ENCODE measurements around the gene TLE1.

TLE1 gene

DNA sequence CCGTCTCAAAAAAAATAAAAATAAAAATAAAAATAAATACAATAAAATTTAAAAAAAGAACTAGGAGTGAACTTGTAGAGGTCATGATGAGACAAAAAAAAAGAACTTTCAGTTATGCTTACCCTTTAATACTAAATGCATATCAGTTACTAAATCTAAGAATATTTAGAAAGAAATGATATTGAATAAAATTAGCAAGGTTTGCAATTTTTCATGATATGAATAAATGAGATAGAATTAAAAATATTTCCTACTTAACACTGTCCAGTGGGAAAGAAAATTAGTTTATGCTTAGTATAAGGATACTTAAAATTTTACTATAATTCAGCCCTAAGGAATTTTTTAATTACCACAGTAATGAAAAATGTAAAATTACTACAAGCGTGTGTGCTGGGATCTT, 132.4 kb downstream of the TLE1 start:
- no peaks in the 10 kb centered on the region for H3K9me3 ChIP-seq (ENCODE audit: severe bottlenecking)
- no peak overlapping the region for H3K4me3 ChIP-seq (ENCODE audit: low read depth, low read length)
- no peak overlapping the region for H3K27ac ChIP-seq
- TF ChIP-seq, protein P1, sequence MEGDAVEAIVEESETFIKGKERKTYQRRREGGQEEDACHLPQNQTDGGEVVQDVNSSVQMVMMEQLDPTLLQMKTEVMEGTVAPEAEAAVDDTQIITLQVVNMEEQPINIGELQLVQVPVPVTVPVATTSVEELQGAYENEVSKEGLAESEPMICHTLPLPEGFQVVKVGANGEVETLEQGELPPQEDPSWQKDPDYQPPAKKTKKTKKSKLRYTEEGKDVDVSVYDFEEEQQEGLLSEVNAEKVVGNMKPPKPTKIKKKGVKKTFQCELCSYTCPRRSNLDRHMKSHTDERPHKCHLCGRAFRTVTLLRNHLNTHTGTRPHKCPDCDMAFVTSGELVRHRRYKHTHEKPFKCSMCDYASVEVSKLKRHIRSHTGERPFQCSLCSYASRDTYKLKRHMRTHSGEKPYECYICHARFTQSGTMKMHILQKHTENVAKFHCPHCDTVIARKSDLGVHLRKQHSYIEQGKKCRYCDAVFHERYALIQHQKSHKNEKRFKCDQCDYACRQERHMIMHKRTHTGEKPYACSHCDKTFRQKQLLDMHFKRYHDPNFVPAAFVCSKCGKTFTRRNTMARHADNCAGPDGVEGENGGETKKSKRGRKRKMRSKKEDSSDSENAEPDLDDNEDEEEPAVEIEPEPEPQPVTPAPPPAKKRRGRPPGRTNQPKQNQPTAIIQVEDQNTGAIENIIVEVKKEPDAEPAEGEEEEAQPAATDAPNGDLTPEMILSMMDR (IDR thresholded peaks at IDR 0.05; ENCODE audit: low read depth, low read length) = no peak
- no peak for DNase-seq
- H3K27me3 ChIP-seq (ENCODE audit: insufficient read depth, low read depth, severe bottlenecking) = no peaks in the 10 kb centered on the region
- no peaks in the 10 kb centered on the region for H3K36me3 ChIP-seq

DNA sequence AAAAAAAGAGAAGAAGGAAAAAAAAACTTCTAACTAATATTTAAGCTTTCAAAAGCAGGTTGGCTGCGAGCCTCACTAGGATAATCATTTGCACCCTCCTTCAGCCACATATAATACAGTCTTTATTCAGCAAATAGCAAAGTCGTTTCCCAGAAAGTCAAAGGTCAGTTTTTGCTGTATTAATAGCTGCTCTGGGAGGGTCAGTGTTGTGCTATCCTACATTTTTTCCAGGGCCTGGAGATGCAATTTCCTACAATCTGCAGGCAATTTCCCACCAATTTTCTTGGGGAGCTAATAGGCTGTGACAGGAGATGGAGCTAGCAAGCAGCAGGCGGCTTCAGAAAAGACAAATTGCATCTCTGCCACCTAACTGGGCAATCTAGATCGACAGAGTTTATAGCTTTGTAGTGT, 136.8 kb downstream of the TLE1 start:
- H3K9me3 ChIP-seq (ENCODE audit: severe bottlenecking) = no peaks in the 10 kb centered on the region
- no peak overlapping the region for H3K27ac ChIP-seq
- no peak overlapping the region for H3K4me3 ChIP-seq (ENCODE audit: low read depth, low read length)
- H3K36me3 ChIP-seq = no peaks in the 10 kb centered on the region
- TF ChIP-seq, protein P1 (IDR thresholded peaks at IDR 0.05; ENCODE audit: low read depth, low read length) = peak; percentile 16; the same call in 1 of the 2 replicates
- H3K27me3 ChIP-seq (ENCODE audit: insufficient read depth, low read depth, severe bottlenecking) = no peaks in the 10 kb centered on the region
- no peak for DNase-seq

DNA sequence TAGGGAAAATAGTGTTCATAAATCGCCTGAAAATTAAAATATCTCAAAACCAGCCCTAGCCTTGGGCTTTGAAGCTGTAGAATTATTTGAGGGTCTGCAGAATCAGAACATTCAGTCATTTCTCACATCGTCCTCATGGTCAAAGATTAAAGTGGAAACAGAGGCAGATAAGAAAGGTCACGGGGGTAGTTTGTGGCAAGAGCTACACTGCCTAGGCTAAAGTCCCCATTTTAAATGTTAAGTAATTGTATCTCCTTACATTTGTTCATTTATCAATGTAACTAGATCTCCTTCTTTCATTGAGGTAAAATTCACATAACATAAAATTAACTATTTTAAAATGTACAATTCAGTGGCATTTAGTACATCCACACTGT, 139.2 kb downstream of the TLE1 start:
- Histone ChIP-seq H3K27me3 (ENCODE audit: insufficient read depth, low read depth, severe bottlenecking) (no peaks in the 10 kb centered on the region), H3K27ac (no peak overlapping the region), H3K36me3 (no peaks in the 10 kb centered on the region), H3K4me3 (ENCODE audit: low read depth, low read length) (no peak overlapping the region), H3K9me3 (ENCODE audit: severe bottlenecking) (no peaks in the 10 kb centered on the region)
- TF ChIP-seq, protein P1 (IDR thresholded peaks at IDR 0.05; ENCODE audit: low read depth, low read length) = no peak
- no peak for DNase-seq

DNA sequence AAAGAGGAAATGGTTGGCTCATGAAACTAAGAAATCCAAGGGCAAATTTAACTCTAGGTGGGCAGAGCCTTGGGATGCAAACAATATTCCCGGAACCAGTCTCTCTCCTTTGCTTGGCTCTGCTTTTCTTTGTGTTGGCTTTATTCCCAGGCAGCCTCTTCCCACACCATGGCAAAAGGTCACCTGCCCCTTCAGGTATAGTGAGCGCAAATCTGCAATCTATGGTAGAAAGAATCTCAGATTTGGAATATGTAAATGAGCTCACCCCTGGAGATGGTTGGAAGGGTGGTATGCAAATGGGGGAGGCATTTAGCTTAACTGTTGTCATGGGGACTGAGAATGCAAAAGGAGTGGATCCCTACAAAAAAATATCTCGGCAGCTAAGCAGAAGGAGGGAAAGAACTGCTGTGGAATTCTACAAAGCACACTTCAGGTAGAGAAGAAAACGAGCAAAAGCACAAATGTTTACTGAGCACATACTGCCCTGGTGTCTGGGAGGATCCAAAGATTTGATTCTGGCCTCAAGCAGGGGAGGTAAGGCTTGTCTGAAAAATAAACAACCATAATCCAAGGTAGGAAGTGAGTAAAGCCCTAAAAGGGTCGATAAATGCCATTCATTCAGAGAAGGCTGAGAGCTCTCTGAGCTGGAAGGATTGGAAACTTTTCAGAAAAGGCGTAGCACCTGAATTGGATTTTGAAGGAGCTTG, 139.7 kb downstream of the TLE1 start:
- no peaks in the 10 kb centered on the region for H3K36me3 ChIP-seq
- TF ChIP-seq, protein P1 (IDR thresholded peaks at IDR 0.05; ENCODE audit: low read depth, low read length) = no peak
- no peak overlapping the region for H3K27ac ChIP-seq
- no peaks in the 10 kb centered on the region for H3K27me3 ChIP-seq (ENCODE audit: insufficient read depth, low read depth, severe bottlenecking)
- H3K9me3 ChIP-seq (ENCODE audit: severe bottlenecking) = no peaks in the 10 kb centered on the region
- DNase-seq = no peak
- no peak overlapping the region for H3K4me3 ChIP-seq (ENCODE audit: low read depth, low read length)

DNA sequence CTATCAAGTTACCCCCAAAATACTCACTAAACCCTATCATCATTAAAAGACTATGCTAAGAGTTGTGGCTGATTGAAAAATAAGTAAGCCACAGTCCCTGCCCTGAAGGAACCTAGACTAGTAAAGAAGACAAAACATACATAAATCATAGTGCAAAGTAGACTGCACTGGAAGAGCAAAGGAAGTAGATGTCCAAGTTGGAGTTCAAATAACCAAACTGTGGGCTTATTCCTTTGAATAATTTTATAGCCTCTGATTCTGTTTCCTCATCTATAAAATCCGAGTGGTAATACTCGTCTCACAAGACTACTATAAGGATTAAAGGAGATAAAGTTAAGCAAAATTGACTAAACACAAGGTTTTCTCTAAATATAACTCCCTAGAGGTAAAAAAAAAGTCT, 140.4 kb downstream of the TLE1 start:
- TF ChIP-seq, protein P1 (IDR thresholded peaks at IDR 0.05; ENCODE audit: low read depth, low read length) = no peak
- no peak for DNase-seq

DNA sequence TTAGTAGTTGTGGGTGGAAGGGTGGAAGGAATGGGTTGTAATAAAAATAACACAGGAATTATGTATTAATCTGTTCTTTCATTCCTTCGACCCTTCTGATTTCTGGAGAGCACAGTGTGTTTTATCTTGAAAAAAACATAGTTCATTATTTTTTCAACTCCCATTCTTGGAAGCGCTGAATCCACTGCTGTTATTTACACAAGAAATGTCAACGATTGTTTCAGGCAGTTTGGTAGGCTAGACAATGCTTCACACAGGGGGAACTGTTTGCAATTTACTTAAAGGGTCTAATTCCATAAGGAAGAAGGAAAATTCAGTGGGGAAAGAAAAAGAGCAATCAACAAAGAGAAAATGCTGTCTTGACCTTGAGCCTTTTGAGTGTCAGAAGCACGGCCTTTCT, 142.9 kb downstream of the TLE1 start:
- TF ChIP-seq, protein P1 (IDR thresholded peaks at IDR 0.05; ENCODE audit: low read depth, low read length) = no peak
- Histone ChIP-seq H3K4me3 (ENCODE audit: low read depth, low read length) (no peak overlapping the region), H3K9me3 (ENCODE audit: severe bottlenecking) (no peaks in the 10 kb centered on the region), H3K36me3 (no peaks in the 10 kb centered on the region), H3K27me3 (ENCODE audit: insufficient read depth, low read depth, severe bottlenecking) (no peaks in the 10 kb centered on the region), H3K27ac (no peak overlapping the region)
- no peak for DNase-seq

More for the DNA sequence above, 140.4 kb downstream of the TLE1 start:
- no peak overlapping the region for H3K4me3 ChIP-seq (ENCODE audit: low read depth, low read length)
- no peaks in the 10 kb centered on the region for H3K36me3 ChIP-seq
- H3K27ac ChIP-seq = no peak overlapping the region
- H3K9me3 ChIP-seq (ENCODE audit: severe bottlenecking) = no peaks in the 10 kb centered on the region
- no peaks in the 10 kb centered on the region for H3K27me3 ChIP-seq (ENCODE audit: insufficient read depth, low read depth, severe bottlenecking)

All from WERI-Rb-1 (cell line).